Fibroblast of villous mesenchyme (primary cell): ENCODE results near the gene HRH2. TPM values are rescaled to one million over a fixed set of nuclear protein-coding genes. Genes with fewer than 3 reads are reported as not detected.
A peak's percentile ranks its signal among the peaks of the same experiment; 100 is the strongest.

ENCODE experiments used
- DNase-seq: peaks from one replicate; pipeline ENCODE4 v3.0.0-alpha.2; 2010; ENCODE audit warnings: low read depth
- H3K4me3 ChIP-seq: 2 replicates; pipeline ENCODE4 v1.5.1; 2011; ENCODE audit warnings: low read depth, mild to moderate bottlenecking, low read length
- total RNA-seq: library from RNA; depleted of rRNA; stranded (reverse); fragments of >200 nt; gene quantifications from 2 replicates; pipeline ENCODE4 v1.2.3, GENCODE V29; 2012
- TF ChIP-seq, protein P1 (sequence below): IDR thresholded peaks from 2 replicates; pipeline ENCODE4 v1.5.1; 2012; ENCODE audit warnings: low read depth, mild to moderate bottlenecking, low read length; ENCODE audit not compliant: insufficient read depth

The HRH2 gene
- total RNA-seq, 1 donor = not detected

DNA sequence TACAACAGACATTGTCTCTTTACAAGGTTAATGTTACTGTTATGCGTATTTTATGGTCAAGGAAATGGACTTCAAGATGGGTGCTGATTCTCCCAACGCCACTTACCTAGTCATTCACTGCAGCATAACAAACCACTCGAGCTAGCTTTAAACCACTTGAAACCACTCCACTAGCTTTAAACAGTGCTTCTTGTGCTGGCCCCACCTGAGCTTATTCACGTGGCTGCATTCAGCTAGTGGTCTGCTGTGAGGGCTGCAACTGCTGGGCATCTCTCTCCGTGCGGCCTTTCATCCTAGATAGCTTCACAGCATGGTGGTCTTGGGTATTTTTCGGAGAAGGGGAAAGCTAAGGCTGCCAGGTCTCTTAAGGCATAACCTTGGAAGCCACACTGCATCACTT is 3.5 kb upstream of the HRH2 start:
- no peak overlapping the region for H3K4me3 ChIP-seq
- TF ChIP-seq, protein P1, sequence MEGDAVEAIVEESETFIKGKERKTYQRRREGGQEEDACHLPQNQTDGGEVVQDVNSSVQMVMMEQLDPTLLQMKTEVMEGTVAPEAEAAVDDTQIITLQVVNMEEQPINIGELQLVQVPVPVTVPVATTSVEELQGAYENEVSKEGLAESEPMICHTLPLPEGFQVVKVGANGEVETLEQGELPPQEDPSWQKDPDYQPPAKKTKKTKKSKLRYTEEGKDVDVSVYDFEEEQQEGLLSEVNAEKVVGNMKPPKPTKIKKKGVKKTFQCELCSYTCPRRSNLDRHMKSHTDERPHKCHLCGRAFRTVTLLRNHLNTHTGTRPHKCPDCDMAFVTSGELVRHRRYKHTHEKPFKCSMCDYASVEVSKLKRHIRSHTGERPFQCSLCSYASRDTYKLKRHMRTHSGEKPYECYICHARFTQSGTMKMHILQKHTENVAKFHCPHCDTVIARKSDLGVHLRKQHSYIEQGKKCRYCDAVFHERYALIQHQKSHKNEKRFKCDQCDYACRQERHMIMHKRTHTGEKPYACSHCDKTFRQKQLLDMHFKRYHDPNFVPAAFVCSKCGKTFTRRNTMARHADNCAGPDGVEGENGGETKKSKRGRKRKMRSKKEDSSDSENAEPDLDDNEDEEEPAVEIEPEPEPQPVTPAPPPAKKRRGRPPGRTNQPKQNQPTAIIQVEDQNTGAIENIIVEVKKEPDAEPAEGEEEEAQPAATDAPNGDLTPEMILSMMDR = no peak
- DNase-seq = no peak

DNA sequence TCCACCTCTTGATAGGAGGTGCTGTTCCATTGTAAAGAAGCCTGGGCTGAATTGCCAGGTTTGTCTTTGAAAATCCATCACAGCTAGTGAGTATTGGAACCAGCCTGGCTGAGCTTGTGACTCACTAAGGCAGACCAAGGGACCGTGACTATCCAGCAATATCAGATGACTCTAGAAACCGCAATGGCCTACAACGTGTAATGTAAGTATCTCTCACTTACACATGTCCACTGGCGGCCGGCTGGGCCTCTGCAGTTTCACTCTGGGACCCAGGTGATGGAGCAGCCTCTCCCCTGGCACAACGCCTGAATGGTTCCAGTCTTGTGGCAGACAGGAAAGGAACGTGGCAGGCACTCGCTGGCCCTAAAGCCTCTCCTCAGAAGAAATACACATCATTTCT is 3.1 kb upstream of the HRH2 start:
- DNase-seq = no peak
- no peak overlapping the region for H3K4me3 ChIP-seq
- TF ChIP-seq, protein P1 = no peak

DNA sequence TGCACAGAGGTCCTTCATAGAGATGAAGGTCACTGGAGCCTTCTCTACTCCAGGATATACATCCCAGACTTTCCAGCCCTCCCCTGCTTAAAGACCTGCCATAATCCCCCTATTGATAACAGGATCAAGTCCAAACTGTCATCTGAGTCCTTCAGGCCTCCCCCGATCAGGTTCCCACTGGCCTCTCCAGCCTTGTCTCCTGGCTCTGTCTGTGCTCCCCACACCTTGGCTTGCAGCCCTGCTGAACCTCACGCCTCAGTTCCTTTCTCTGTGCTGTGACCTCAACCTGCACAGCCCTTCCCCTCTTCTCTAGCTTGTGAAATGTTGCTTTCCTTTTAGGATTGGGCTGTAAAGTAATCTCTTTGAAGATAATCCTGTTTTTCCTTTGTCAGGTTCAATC is 2.5 kb upstream of the HRH2 start:
- no peak overlapping the region for H3K4me3 ChIP-seq
- no peak for DNase-seq
- TF ChIP-seq, protein P1 = no peak

DNA sequence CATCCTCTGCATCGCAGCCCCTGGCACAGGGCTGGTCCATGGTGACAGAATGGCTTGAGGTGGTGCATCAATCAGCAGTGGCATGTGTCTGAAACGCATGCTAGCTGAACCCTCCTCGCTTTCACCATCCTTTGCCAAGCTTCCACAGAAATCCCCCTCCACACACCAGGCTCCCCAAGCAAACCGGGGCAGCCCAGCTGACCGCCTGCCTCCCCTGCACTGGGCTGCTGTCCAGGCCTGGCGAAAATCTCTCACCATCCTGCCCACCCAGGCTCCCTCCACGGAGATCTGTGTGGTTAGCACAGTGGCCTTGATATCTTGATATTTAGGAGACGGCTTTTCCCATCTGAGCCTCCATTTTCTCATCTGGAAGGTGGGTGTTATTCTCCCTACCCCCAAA is 905 bp upstream of the HRH2 start:
- no peak for DNase-seq
- no peak overlapping the region for H3K4me3 ChIP-seq
- TF ChIP-seq, protein P1 = no peak

DNA sequence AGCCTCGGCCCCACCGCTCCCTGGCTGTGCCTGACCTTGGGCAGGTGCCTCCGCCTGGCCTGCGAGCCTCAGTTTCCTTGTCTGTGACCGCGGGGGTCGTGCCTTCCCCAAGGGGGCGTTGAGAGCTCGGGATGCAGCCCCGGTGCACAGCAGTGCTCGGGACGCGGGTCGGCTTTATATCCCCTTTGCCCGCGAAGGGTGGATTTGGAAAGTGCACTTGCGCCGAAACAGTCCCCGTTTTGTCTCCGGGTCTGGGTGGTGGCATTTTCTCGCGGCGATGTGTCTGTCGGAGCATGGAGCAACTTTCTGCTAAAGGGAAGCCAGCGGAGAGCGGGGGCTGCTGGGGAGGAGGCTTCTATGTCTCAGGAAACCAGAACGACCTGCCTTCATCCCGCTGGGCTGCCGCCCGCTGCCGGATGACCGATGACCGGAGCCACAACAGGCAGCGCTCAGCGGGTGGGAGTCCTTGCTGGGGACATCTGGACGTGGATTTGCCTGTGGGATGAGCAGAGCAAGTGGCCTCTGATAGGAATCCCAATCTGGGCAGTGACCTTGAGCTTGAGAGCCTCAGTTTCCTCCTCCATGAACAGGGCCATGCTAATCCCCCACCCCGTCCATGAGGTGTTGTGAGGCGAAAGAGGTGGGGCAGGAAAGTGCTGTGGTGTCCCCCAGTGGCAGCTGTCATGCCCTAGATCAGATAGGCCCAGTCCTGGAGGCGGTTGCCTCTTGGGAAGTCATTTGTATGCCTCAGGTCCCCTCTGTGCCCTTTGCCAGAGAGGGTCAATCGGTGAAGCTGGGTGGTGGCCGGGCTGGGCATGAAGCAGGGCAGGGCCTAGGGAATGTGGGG is 651 bp downstream of the HRH2 start:
- TF ChIP-seq, protein P1 = no peak
- DNase-seq = no peak
- H3K4me3 ChIP-seq = peak overlapping the region; percentile 14

DNA sequence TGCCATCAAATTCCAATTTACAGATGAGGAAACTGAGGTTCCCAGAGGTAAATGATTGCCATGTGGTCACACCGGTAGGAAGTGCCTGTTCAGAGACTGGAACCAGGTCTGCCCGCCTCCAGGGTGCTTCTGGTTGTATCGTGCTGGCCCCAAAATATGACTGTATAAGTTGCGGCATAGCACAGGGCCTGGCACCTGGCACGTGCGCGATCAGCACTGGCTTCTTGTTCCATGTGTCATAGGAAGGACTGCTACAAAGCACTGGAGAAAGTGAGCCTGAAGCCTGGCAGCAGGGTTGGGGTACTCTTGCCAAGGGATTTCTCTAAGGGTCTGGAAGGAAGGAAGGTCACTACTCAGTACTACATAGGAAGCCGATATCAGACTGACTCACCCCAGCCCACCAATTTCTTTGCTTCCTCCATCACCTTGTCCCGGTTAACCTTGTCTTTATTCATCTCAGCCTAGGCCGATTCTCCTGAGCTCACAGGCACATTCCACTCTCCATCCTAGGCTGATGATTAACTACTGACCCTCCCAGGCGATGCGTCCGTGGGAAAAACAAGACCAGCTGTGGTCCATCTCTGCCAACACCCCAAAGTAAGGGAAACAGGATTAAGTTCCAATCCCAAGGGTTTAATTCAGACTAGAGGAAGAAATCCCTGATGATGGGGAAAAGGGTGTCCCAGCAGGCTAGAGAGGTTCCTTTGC is 1.8 kb downstream of the HRH2 start:
- TF ChIP-seq, protein P1 = no peak
- DNase-seq = no peak
- no peak overlapping the region for H3K4me3 ChIP-seq
